Measurements from ENCODE around the gene MRPL24.

GRCh38 chr1:156740741-156741480, at the start of gene MRPL24:
- no peak for TF ChIP-seq FOXP2 (optimal IDR thresholded peaks at IDR 0.05; ENCODE audit: borderline replicate concordance, extremely low read depth, extremely low read length, insufficient read depth)
- 0 out of 4 replicates have a peak, but pooled peaks of 1 of the 2 experiments have one; percentile 9 for TF ChIP-seq REST (IDR thresholded peaks at IDR 0.05; ENCODE audit: insufficient read depth in 1 of 2, low read depth in 2 of 2, low read length in 2 of 2)
